SK-N-MC (cell line): ENCODE measurements around the gene PCDHB12.

Experiments used
- EZH2 ChIP-seq: fragments of 200-600 bp; sonication (generic); IDR thresholded peaks from one replicate; pipeline ENCODE4 v1.6.1; 2017; ENCODE audit warnings: antibody characterized with exemption
- FOXP2 ChIP-seq: optimal IDR thresholded peaks from 2 replicates; pipeline ENCODE3; 2011; ENCODE audit warnings: mild to moderate bottlenecking, moderate library complexity; ENCODE audit not compliant: insufficient read depth; ENCODE audit errors: extremely low read length, control extremely low read depth
- POLR2AphosphoS5 ChIP-seq: IDR thresholded peaks from 2 replicates; pipeline ENCODE4 v1.6.1; 2012; ENCODE audit warnings: mild to moderate bottlenecking, low read depth, low read length, borderline replicate concordance

- no peak for TF ChIP-seq EZH2
- TF ChIP-seq POLR2AphosphoS5: no peak
- TF ChIP-seq FOXP2: no peak
Measured at GRCh38 chr5:141186897-141187512, 21.5 kb upstream of the PCDHB12 start, which contains the start of gene PCDHB9.
